IMR-90 (cell line): ENCODE results near the gene TMEM60. TPM values are rescaled to one million over a fixed set of nuclear protein-coding genes. Genes with fewer than 3 reads are reported as not detected.

Experiments used
- ATAC-seq: fragments of 200-7000 bp; cut with Tn5 transposase; 2 replicates; pipeline ENCODE4 v1.9.1; 2020; ENCODE audit warnings: low read depth, mild to moderate bottlenecking, moderate library complexity
- BruUV-seq: library from RNA; stranded (reverse); fragments of 400-500 nt; replicated peaks from 2 replicates; lab custom pipeline; 2021; lab: Mats Ljungman, UMichigan
- CTCF ChIA-PET: fragments of 300-600 bp; formaldehyde crosslinking; extraction: SDS; loops from one replicate; lab custom pipeline; 2021; ENCODE audit warnings: antibody characterized with exemption; lab: Yijun Ruan, JAX
- POLR2A ChIA-PET: fragments of 300-600 bp; sonication (Branson Sonifier 250); formaldehyde crosslinking; loops from one replicate; lab custom pipeline; 2022; ENCODE audit warnings: antibody characterized with exemption; ENCODE audit not compliant: unreplicated experiment; lab: Charles Lee
- DNase-seq: peaks from one replicate; pipeline ENCODE4 v3.0.0; 2013
- H2AFZ ChIP-seq: replicated peaks from 2 replicates; pipeline ENCODE3; 2013; ENCODE audit warnings: low read length, mild to moderate bottlenecking; ENCODE audit not compliant: poor library complexity
- H2AK5ac ChIP-seq: 2 replicates; pipeline ENCODE4 v1.6.1; 2013; ENCODE audit warnings: low read depth, low read length, inconsistent platforms
- H2AK9ac ChIP-seq: replicated peaks from 2 replicates; pipeline ENCODE3; 2013; ENCODE audit warnings: mild to moderate bottlenecking, low read depth, low read length, moderate library complexity; ENCODE audit not compliant: poor library complexity
- H2BK120ac ChIP-seq: 2 replicates; pipeline ENCODE4 v1.6.1; 2013; ENCODE audit warnings: low read depth, low read length, inconsistent platforms
- H2BK15ac ChIP-seq: 3 replicates; pipeline ENCODE4 v1.6.1; 2013; ENCODE audit warnings: low read depth, low read length, inconsistent platforms
- H2BK20ac ChIP-seq: 2 replicates; pipeline ENCODE4 v1.6.1; 2013; ENCODE audit warnings: low read depth, mild to moderate bottlenecking, inconsistent platforms, low read length, moderate library complexity
- H2BK5ac ChIP-seq: 2 replicates; pipeline ENCODE4 v1.6.1; 2013; ENCODE audit warnings: mild to moderate bottlenecking, low read depth, low read length, inconsistent platforms; ENCODE audit not compliant: poor library complexity, severe bottlenecking
- H3K14ac ChIP-seq: replicated peaks from 2 replicates; pipeline ENCODE4 v1.6.1; 2013; ENCODE audit warnings: low read depth, low read length, inconsistent platforms
- H3K18ac ChIP-seq: 2 replicates; pipeline ENCODE4 v1.6.1; 2013; ENCODE audit warnings: low read depth, low read length, control low read depth
- H3K23ac ChIP-seq: 2 replicates; pipeline ENCODE4 v1.6.1; 2013; ENCODE audit warnings: low read depth, low read length, inconsistent platforms
- H3K27ac ChIP-seq: 2 replicates; pipeline ENCODE4 v1.5.1; 2013; ENCODE audit warnings: mild to moderate bottlenecking, control low read depth, low read length; ENCODE audit not compliant: insufficient read depth
- H3K27me3 ChIP-seq: 2 replicates; pipeline ENCODE4 v1.6.1; 2013; ENCODE audit warnings: low read length; ENCODE audit not compliant: control insufficient read depth, insufficient read depth
- H3K36me3 ChIP-seq: 2 replicates; pipeline ENCODE4 v1.6.1; 2013; ENCODE audit warnings: low read length, mixed read lengths; ENCODE audit not compliant: control insufficient read depth, insufficient read depth
- H3K4ac ChIP-seq: 2 replicates; pipeline ENCODE4 v1.6.1; 2013; ENCODE audit warnings: low read depth, low read length, inconsistent platforms
- H3K4me1 ChIP-seq: 2 replicates; pipeline ENCODE4 v1.6.1; 2013; ENCODE audit warnings: low read length, mixed read lengths; ENCODE audit not compliant: control insufficient read depth, insufficient read depth
- H3K4me2 ChIP-seq: 2 replicates; pipeline ENCODE4 v1.6.1; 2013; ENCODE audit warnings: low read depth, mild to moderate bottlenecking, control low read depth, low read length, moderate library complexity
- H3K4me3 ChIP-seq: 2 replicates; pipeline ENCODE4 v1.5.1; 2013; ENCODE audit warnings: low read depth, mild to moderate bottlenecking, control low read depth, low read length, moderate library complexity; ENCODE audit not compliant: insufficient read depth
- H3K56ac ChIP-seq: 2 replicates; pipeline ENCODE4 v1.6.1; 2013; ENCODE audit warnings: low read length, inconsistent platforms; ENCODE audit not compliant: insufficient read depth; ENCODE audit errors: extremely low read depth
- H3K79me1 ChIP-seq, 2 experiments: 2 replicates each; pipeline ENCODE4 v1.6.1; 2013; ENCODE audit warnings: low read length in 2 of 2, inconsistent platforms in 1 of 2, low read depth in 1 of 2
- H3K9ac ChIP-seq: 2 replicates; pipeline ENCODE4 v1.6.1; 2013; ENCODE audit warnings: low read depth, low read length, control low read depth
- H3K9me1 ChIP-seq: 2 replicates; pipeline ENCODE4 v1.6.1; 2013; ENCODE audit warnings: low read length, inconsistent platforms; ENCODE audit not compliant: insufficient read depth
- H3K9me3 ChIP-seq: 2 replicates; pipeline ENCODE4 v1.6.1; 2013; ENCODE audit warnings: low read length; ENCODE audit not compliant: control insufficient read depth, insufficient read depth
- H4K20me1 ChIP-seq: 2 replicates; pipeline ENCODE4 v1.6.1; 2013; ENCODE audit warnings: low read length, inconsistent platforms; ENCODE audit not compliant: insufficient read depth
- H4K5ac ChIP-seq: 2 replicates; pipeline ENCODE4 v1.6.1; 2013; ENCODE audit warnings: mild to moderate bottlenecking, low read depth, low read length, control low read depth
- H4K8ac ChIP-seq, 2 experiments: 2 replicates each; pipeline ENCODE4 v1.6.1; 2013; ENCODE audit warnings: low read depth in 2 of 2, low read length in 2 of 2, control low read depth in 1 of 2, inconsistent platforms in 1 of 2
- H4K91ac ChIP-seq: 2 replicates; pipeline ENCODE4 v1.6.1; 2013; ENCODE audit warnings: low read depth, low read length, inconsistent platforms; ENCODE audit not compliant: insufficient read depth
- CEBPB ChIP-seq: IDR thresholded peaks from 2 replicates; pipeline ENCODE4 v1.6.1; 2012; ENCODE audit warnings: low read depth, low read length, improper control_type of control experiment
- CHD1 ChIP-seq: IDR thresholded peaks from 2 replicates; pipeline ENCODE4 v1.6.1; 2012; ENCODE audit warnings: low read depth, low read length, improper control_type of control experiment
- WGBS, 2 experiments: methylation state at CpG; one replicate each; pipeline versions ENCODE4 v1.1.5 to v1.1.7; 2013; ENCODE audit warnings: missing lambda C conversion rate in 2 of 2; ENCODE audit not compliant: insufficient read length in 1 of 2; ENCODE audit errors: extremely low coverage in 2 of 2; 5-methylcytosine and 5-hydroxymethylcytosine counted together
- dilution Hi-C: fragments of 300-500 bp; cut with HindIII; formaldehyde crosslinking; loops from one replicate; pipeline ENCODE4 v1.14.3; 2018; ENCODE audit warnings: low sequenced_read_pairs; ENCODE audit not compliant: unreplicated experiment
- in situ Hi-C: fragments of 300-500 bp; cut with MboI; formaldehyde crosslinking; loops from 3 replicates; pipeline ENCODE4 v1.14.3; 2019; ENCODE audit warnings: low sequenced_read_pairs, inconsistent platforms, mixed read lengths
- intact Hi-C: fragments of 100-400 bp; cut with micrococcal nuclease; formaldehyde crosslinking; loops from 2 replicates; pipeline ENCODE4 v1.10.0; 2022
- polyA plus RNA-seq, 3 experiments: library from polyadenylated mRNA; depleted of rRNA; stranded (reverse); fragments of >200 nt; gene quantifications; 2 replicates each; pipeline ENCODE4 v1.2.3, GENCODE V29; 2012; ENCODE audit warnings: low replicate concordance in 1 of 3
- total RNA-seq: library from RNA; depleted of rRNA; stranded (reverse); fragments of >200 nt; gene quantifications from 2 replicates; pipeline ENCODE4 v1.2.3, GENCODE V29; 2012

TMEM60 gene
- total and polyA plus RNA-seq, 2 of the 4 experiments (the other 2 are of a cell fraction), result 9.9 to 17.2 TPM

- H3K4me3 ChIP-seq, result no peak overlapping the region
- H3K36me3 ChIP-seq, result peaks cover 3% of the 10 kb centered on the region
- ChIA-PET CTCF (interaction anchor here (1.0 kb wide), 1 partner anchor 114 kb away, joined by 4 read pairs; no protein-coding TSS in a partner anchor), POLR2A (no interaction called here)
- peak overlapping the region in 1 of 2 experiments; percentile 41; a peak in 2 of 4 replicates for H4K8ac ChIP-seq
- peak overlapping the region; percentile 16; the same call in 1 of the 2 replicates for H2BK20ac ChIP-seq
- H3K23ac ChIP-seq, result peak overlapping the region; percentile 70; the same call in 1 of the 2 replicates
- peak overlapping the region; percentile 33; the same call in 1 of the 2 replicates for H3K27ac ChIP-seq
- H4K20me1 ChIP-seq, result peaks cover 7% of the 10 kb centered on the region; the same call in 1 of the 2 replicates
- peak overlapping the region; percentile 53; the same call in 1 of the 2 replicates for H4K91ac ChIP-seq
- peak overlapping the region; percentile 25; the same call in 1 of the 2 replicates for H2AK5ac ChIP-seq
- peak overlapping the region; percentile 76 for H3K18ac ChIP-seq
- H3K14ac ChIP-seq, result peak overlapping the region; percentile 49
- peaks cover 6% of the 10 kb centered on the region for H3K9me1 ChIP-seq
- peak overlapping the region; percentile 70 for H3K4ac ChIP-seq
- no peak overlapping the region for H2AFZ ChIP-seq
- no CpG with 5 or more reads among the region's 4 CpGs for WGBS, 2 experiments
- peak; percentile 78 for ATAC-seq
- H3K4me1 ChIP-seq, result peaks cover 2% of the 10 kb centered on the region
- H2BK15ac ChIP-seq, result 0 out of 3 replicates have a peak overlapping the region, but pooled peaks have one; percentile 21
- peak overlapping the region; percentile 30 for H2AK9ac ChIP-seq
- H3K9ac ChIP-seq, result no peak overlapping the region
- peak; percentile 56; the same call in 1 of the 2 replicates for TF ChIP-seq CEBPB
- no peak for TF ChIP-seq CHD1
- H4K5ac ChIP-seq, result no peak overlapping the region
- H3K79me1 ChIP-seq, result peaks cover 17 to 47% of the 10 kb centered on the region in 2 experiments
- no peak overlapping the region for H3K56ac ChIP-seq
- H3K27me3 ChIP-seq, result no peaks in the 10 kb centered on the region
- intact Hi-C loops (no loop called here), dilution Hi-C loops (no loop called here), in situ Hi-C loops (no loop called here)
- H3K4me2 ChIP-seq, result no peak overlapping the region; the same call in 1 of the 2 replicates
- peak overlapping the region; percentile 59 for H2BK5ac ChIP-seq
- DNase-seq, result peak; percentile 54
- H2BK120ac ChIP-seq, result peak overlapping the region; percentile 32; the same call in 1 of the 2 replicates
- H3K9me3 ChIP-seq, result no peaks in the 10 kb centered on the region
- BruUV-seq, result no TSS peak
Measured at GRCh38 chr7:77765906-77766800, 32.1 kb downstream of the TMEM60 start.
